Midbrain (tissue), 1 donor: ENCODE results near the gene GPC6.

Source experiments
- DNase-seq: peaks from one replicate; lab custom pipeline; 2025; lab: John Stamatoyannopoulos, UW

Gene GPC6

GRCh38 chr13:94114166-94114565, 887.6 kb downstream of the GPC6 start:
- no peak for DNase-seq

GRCh38 chr13:94115054-94115453, 888.4 kb downstream of the GPC6 start:
- DNase-seq, result no peak

- DNase-seq, result no peak
Measured at GRCh38 chr13:94119360-94119936, 892.8 kb downstream of the GPC6 start.

GRCh38 chr13:94120878-94121277, 894.3 kb downstream of the GPC6 start:
- no peak for DNase-seq

GRCh38 chr13:94121686-94122085, 895.1 kb downstream of the GPC6 start:
- DNase-seq, result no peak

- DNase-seq, result no peak
Measured at GRCh38 chr13:94122300-94122915, 895.8 kb downstream of the GPC6 start.

GRCh38 chr13:94123557-94123956, 897.0 kb downstream of the GPC6 start:
- no peak for DNase-seq

- peak; percentile 46 for DNase-seq
Measured at GRCh38 chr13:94128430-94128829, 901.8 kb downstream of the GPC6 start.

GRCh38 chr13:94129490-94129894, 902.9 kb downstream of the GPC6 start:
- DNase-seq, result no peak

- DNase-seq, result no peak
Measured at GRCh38 chr13:94138831-94139230, 912.2 kb downstream of the GPC6 start.

GRCh38 chr13:94139393-94139995, 912.9 kb downstream of the GPC6 start:
- no peak for DNase-seq

GRCh38 chr13:94140027-94140426, 913.4 kb downstream of the GPC6 start:
- DNase-seq, result no peak

- DNase-seq, result no peak
Measured at GRCh38 chr13:94140511-94140910, 913.9 kb downstream of the GPC6 start.

GRCh38 chr13:94143624-94144350, 917.2 kb downstream of the GPC6 start:
- no peak for DNase-seq

- DNase-seq, result no peak
Measured at GRCh38 chr13:94145966-94146365, 919.4 kb downstream of the GPC6 start.

- DNase-seq, result no peak
Measured at GRCh38 chr13:94153586-94153985, 927.0 kb downstream of the GPC6 start.

- no peak for DNase-seq
Measured at GRCh38 chr13:94154367-94154766, 927.8 kb downstream of the GPC6 start.

GRCh38 chr13:94157705-94158218, 931.2 kb downstream of the GPC6 start:
- peak; percentile 42 for DNase-seq

GRCh38 chr13:94160875-94161274, 934.3 kb downstream of the GPC6 start:
- no peak for DNase-seq

- no peak for DNase-seq
Measured at GRCh38 chr13:94162289-94162688, 935.7 kb downstream of the GPC6 start.

GRCh38 chr13:94163535-94163934, 936.9 kb downstream of the GPC6 start:
- DNase-seq, result no peak

- DNase-seq, result no peak
Measured at GRCh38 chr13:94168783-94169453, 942.3 kb downstream of the GPC6 start.
